Progenitor cell of endocrine pancreas (in vitro differentiated cells): ENCODE measurements around the gene PLXDC2. TPM values are rescaled to one million over a fixed set of nuclear protein-coding genes. Genes with fewer than 3 reads are reported as not detected.
A peak's percentile ranks its signal among the peaks of the same experiment; 100 is the strongest.

Experiments used
- DNase-seq: peaks from one replicate; pipeline ENCODE4 v3.0.0; 2021; ENCODE audit warnings: low spot score; ENCODE audit not compliant: unreplicated experiment
- H3K27ac Mint-ChIP-seq: 2 replicates; pipeline ENCODE4 v1.8.0; 2021; ENCODE audit warnings: mild to moderate bottlenecking, moderate library complexity, mixed read lengths
- H3K27me3 Mint-ChIP-seq: 2 replicates; pipeline ENCODE4 v1.8.0; 2021; ENCODE audit warnings: mixed read lengths
- H3K36me3 Mint-ChIP-seq: 2 replicates; pipeline ENCODE4 v1.8.0; 2022; ENCODE audit warnings: mixed read lengths; ENCODE audit not compliant: insufficient read depth
- H3K4me1 Mint-ChIP-seq: 2 replicates; pipeline ENCODE4 v1.8.0; 2021; ENCODE audit warnings: low read depth, mixed read lengths
- H3K4me3 Mint-ChIP-seq: 2 replicates; pipeline ENCODE4 v1.8.0; 2021; ENCODE audit warnings: low read depth, mild to moderate bottlenecking, moderate library complexity, mixed read lengths
- H3K9me3 Mint-ChIP-seq: 2 replicates; pipeline ENCODE4 v1.8.0; 2021; ENCODE audit warnings: low read depth, mixed read lengths
- CTCF ChIP-seq: fragments of 200-600 bp; sonication (generic); IDR thresholded peaks from one replicate; pipeline ENCODE4 v1.5.0; 2021; ENCODE audit warnings: antibody characterized with exemption, mild to moderate bottlenecking; ENCODE audit not compliant: unreplicated experiment
- total RNA-seq: library from RNA; stranded (reverse); gene quantifications from 2 replicates; pipeline ENCODE4 v1.2.1, GENCODE V29; 2021

The PLXDC2 gene
- total RNA-seq, 1 donor from 2014 or later: 44.3 TPM

GRCh38 chr10:19985745-19986144 lies 169.5 kb downstream of the PLXDC2 start:
- no peaks in the 10 kb centered on the region for H3K27me3 Mint-ChIP-seq
- no peak overlapping the region for H3K4me3 Mint-ChIP-seq
- H3K9me3 Mint-ChIP-seq: no peaks in the 10 kb centered on the region
- no peak for TF ChIP-seq CTCF
- H3K27ac Mint-ChIP-seq: no peak overlapping the region
- H3K36me3 Mint-ChIP-seq: no peaks in the 10 kb centered on the region
- DNase-seq: no peak
- H3K4me1 Mint-ChIP-seq: peaks cover 16% of the 10 kb centered on the region

GRCh38 chr10:19986591-19986990 lies 170.4 kb downstream of the PLXDC2 start:
- TF ChIP-seq CTCF: no peak
- Mint-ChIP-seq H3K36me3 (no peaks in the 10 kb centered on the region), H3K4me3 (no peak overlapping the region), H3K4me1 (peaks cover 16% of the 10 kb centered on the region), H3K27ac (no peak overlapping the region), H3K9me3 (no peaks in the 10 kb centered on the region), H3K27me3 (no peaks in the 10 kb centered on the region)
- no peak for DNase-seq

GRCh38 chr10:19987931-19988330 lies 171.7 kb downstream of the PLXDC2 start:
- Mint-ChIP-seq H3K4me1 (peaks cover 16% of the 10 kb centered on the region), H3K27me3 (no peaks in the 10 kb centered on the region), H3K27ac (no peak overlapping the region), H3K36me3 (peaks cover 3% of the 10 kb centered on the region), H3K9me3 (peaks cover 4% of the 10 kb centered on the region), H3K4me3 (no peak overlapping the region)
- no peak for DNase-seq
- TF ChIP-seq CTCF: no peak

GRCh38 chr10:19993714-19994315 lies 177.6 kb downstream of the PLXDC2 start:
- no peak for DNase-seq
- H3K9me3 Mint-ChIP-seq: peaks cover 9% of the 10 kb centered on the region
- H3K4me3 Mint-ChIP-seq: no peak overlapping the region
- H3K36me3 Mint-ChIP-seq: peaks cover 5% of the 10 kb centered on the region
- peaks cover 13% of the 10 kb centered on the region for H3K4me1 Mint-ChIP-seq
- no peaks in the 10 kb centered on the region for H3K27me3 Mint-ChIP-seq
- TF ChIP-seq CTCF: no peak
- no peak overlapping the region for H3K27ac Mint-ChIP-seq

- no peak for DNase-seq
- Mint-ChIP-seq H3K9me3 (peaks cover 5% of the 10 kb centered on the region), H3K27me3 (no peaks in the 10 kb centered on the region), H3K4me1 (peaks cover 25% of the 10 kb centered on the region), H3K27ac (peak overlapping the region; percentile 57), H3K36me3 (peaks cover 11% of the 10 kb centered on the region), H3K4me3 (no peak overlapping the region)
- TF ChIP-seq CTCF: no peak
Observed at GRCh38 chr10:19998482-19998881, 182.2 kb downstream of the PLXDC2 start.
